GM12874 (cell line): ENCODE measurements around the gene ALDH1L2.

ENCODE experiments used
- TF ChIP-seq, protein P1 (sequence below): IDR thresholded peaks from 2 replicates; pipeline ENCODE4 v1.5.1; 2011; ENCODE audit warnings: low read depth, mild to moderate bottlenecking, control low read depth, low read length, moderate library complexity; ENCODE audit not compliant: insufficient read depth

The ALDH1L2 gene

GRCh38 chr12:105015543-105015942 is 68.7 kb downstream of the ALDH1L2 start:
- TF ChIP-seq, protein P1, sequence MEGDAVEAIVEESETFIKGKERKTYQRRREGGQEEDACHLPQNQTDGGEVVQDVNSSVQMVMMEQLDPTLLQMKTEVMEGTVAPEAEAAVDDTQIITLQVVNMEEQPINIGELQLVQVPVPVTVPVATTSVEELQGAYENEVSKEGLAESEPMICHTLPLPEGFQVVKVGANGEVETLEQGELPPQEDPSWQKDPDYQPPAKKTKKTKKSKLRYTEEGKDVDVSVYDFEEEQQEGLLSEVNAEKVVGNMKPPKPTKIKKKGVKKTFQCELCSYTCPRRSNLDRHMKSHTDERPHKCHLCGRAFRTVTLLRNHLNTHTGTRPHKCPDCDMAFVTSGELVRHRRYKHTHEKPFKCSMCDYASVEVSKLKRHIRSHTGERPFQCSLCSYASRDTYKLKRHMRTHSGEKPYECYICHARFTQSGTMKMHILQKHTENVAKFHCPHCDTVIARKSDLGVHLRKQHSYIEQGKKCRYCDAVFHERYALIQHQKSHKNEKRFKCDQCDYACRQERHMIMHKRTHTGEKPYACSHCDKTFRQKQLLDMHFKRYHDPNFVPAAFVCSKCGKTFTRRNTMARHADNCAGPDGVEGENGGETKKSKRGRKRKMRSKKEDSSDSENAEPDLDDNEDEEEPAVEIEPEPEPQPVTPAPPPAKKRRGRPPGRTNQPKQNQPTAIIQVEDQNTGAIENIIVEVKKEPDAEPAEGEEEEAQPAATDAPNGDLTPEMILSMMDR: no peak

GRCh38 chr12:105014603-105015002 is 69.7 kb downstream of the ALDH1L2 start:
- TF ChIP-seq, protein P1: no peak

GRCh38 chr12:105013892-105014291 is 70.4 kb downstream of the ALDH1L2 start:
- TF ChIP-seq, protein P1: no peak

DNA sequence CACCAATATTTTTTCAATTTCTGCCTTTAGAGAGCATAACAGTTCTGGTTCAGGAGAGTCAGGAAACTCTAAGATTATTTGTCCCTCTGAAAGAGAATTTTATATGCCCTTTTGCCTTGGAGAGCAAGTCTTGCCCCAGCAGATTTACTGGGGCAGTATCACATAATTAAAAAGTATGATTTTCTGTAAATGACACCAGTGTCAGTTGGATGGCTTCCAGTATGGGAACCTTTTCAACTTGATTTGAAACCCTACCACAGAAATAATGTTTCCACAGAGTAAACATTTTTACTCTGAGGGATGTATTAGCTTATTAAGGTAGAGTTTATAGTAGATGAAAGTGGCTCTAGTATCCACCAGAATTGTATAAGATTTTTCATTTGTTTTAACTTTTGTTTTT is 82.8 kb downstream of the ALDH1L2 start:
- TF ChIP-seq, protein P1: no peak

DNA sequence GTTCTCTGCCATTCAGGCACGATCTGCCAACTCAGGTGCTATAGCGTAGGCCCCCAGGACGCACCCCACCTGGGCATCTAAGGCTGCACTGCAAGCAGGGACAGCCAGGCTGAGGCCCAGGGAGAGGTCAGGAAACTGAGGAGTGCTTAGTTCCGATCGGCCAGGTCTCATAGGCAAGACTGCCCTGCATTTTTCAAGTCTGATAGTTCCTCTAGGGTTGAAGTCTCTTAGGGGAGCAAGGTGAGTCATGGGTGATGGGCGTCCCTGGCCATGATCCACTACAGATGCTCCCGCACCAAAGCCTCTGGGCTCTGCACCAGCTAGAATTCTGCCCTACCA is 84.9 kb downstream of the ALDH1L2 start:
- TF ChIP-seq, protein P1: no peak

DNA sequence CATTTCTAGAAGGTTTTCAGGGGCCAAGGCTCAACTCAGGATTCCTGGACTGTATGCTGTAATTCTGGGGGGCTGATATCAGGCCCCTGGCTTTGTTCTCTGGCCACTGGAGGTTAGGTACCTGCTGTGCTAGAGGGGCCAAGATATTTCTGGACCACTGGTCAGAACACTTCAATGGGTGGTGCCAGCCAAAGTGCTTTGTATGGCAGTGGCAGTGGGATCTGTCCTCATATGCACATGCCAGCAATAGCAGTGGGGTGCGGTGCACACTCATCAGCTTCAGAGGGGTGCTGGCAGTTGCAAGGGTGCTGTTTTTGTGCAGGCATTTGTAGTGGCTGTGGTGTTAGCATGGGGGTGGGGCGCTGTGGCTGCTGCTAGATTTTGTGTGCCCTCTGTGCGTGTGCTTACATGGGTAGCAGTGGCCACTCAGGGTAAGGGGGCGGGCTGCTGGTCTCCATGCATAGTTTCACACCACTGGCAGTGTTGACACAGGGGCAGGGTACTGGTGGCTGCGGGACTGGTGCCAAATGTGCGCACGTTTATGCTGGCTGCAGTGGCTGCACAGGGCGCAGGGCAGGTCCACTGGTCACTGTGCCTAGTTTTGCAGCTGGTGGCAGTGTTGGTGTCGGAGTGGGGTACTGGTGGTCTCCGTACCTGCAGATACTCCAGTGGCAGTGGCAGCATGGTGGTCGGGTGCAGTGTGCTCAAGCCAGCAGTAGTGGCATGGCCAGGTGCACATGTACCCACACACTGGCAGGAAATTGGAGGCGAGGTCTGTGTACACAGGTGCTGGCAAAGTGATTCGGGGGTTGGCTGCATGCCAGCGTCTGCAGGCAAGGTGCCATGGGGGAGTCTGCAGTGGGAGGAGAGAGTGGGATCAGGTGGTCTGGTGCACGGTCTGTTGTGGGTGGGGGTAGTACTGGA is 85.6 kb downstream of the ALDH1L2 start:
- TF ChIP-seq, protein P1: no peak

GRCh38 chr12:104997541-104997940 is 86.7 kb downstream of the ALDH1L2 start:
- TF ChIP-seq, protein P1: no peak
